GM20000 (cell line): ENCODE results near the gene FNDC7.
A peak's percentile ranks its signal among the peaks of the same experiment; 100 is the strongest.

Experiments used
- DNase-seq: peaks from one replicate; pipeline ENCODE4 v3.0.0; 2012; ENCODE audit warnings: low spot score
- TF ChIP-seq, protein P1 (sequence below): IDR thresholded peaks from 2 replicates; pipeline ENCODE4 v1.5.1; 2012; ENCODE audit warnings: mild to moderate bottlenecking, control low read depth; ENCODE audit errors: extremely low read depth, missing control alignments

The FNDC7 gene

DNA sequence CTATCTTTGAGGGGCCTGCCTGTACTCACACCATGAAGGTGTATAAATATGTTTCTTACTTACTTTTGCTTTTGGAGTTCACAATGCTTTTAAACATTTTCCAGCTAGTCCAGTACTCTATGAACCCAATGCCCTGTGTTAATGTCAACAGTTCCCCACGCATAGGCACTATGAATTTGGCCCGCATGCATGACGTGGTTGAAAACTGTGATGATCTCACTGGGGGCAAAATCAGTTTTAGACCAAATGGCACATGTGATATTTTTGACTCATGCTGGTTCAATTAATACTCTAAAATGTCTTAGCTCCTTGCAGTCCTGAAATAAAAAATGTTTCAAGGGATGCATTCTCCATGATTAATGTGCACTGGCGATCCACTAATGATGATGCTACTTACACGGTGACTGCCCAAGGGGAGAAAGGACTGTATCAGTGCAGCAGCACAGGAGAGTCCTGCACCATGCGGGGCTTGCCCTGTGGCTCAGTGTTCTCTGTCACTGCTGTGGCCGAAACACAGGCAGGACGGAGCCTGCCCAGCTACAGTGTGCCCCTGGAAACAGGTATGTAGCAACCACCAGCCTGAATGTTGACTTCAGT, 15.7 kb downstream of the FNDC7 start:
- TF ChIP-seq, protein P1, sequence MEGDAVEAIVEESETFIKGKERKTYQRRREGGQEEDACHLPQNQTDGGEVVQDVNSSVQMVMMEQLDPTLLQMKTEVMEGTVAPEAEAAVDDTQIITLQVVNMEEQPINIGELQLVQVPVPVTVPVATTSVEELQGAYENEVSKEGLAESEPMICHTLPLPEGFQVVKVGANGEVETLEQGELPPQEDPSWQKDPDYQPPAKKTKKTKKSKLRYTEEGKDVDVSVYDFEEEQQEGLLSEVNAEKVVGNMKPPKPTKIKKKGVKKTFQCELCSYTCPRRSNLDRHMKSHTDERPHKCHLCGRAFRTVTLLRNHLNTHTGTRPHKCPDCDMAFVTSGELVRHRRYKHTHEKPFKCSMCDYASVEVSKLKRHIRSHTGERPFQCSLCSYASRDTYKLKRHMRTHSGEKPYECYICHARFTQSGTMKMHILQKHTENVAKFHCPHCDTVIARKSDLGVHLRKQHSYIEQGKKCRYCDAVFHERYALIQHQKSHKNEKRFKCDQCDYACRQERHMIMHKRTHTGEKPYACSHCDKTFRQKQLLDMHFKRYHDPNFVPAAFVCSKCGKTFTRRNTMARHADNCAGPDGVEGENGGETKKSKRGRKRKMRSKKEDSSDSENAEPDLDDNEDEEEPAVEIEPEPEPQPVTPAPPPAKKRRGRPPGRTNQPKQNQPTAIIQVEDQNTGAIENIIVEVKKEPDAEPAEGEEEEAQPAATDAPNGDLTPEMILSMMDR, result no peak

DNA sequence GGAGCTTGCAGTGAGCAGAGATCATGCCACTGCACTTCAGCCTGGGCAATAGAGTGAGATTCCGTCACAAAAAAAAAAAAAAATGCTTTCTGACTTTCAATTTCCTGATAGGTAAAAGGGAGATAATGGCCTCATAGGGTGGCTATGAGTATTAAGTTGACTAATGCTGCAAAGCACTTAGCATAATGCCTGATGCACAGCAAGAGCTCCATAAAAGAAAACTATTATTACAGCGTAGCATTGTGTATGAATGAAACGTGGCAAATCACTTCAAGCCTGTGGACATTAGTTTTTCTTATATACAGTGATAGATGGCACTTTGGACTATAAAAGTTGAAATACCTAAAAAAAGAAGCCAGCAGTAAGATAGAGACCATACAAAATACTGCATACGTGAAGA, 16.8 kb downstream of the FNDC7 start:
- TF ChIP-seq, protein P1, result no peak
- no peak for DNase-seq

More for the DNA sequence above, 15.7 kb downstream of the FNDC7 start:
- DNase-seq, result no peak

DNA sequence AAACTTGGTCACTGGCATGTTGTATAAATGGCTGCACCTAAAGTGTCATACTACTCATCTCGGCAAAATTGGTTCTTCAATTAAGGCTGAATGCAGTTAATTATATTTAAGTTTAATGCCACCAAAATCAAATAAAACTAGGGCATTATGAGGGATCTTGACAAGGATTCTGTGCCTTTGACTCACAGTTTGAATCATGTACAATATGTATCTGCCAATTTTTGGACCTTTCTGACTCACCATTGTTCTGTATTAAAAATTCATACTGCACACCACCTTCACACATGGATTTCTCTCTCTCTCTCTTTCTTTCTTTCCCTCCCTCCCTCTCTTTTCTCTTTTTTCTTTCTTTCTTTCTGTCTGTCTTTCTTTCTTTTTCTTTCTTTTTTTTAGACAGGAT, 19.7 kb downstream of the FNDC7 start:
- no peak for DNase-seq
- TF ChIP-seq, protein P1, result no peak

DNA sequence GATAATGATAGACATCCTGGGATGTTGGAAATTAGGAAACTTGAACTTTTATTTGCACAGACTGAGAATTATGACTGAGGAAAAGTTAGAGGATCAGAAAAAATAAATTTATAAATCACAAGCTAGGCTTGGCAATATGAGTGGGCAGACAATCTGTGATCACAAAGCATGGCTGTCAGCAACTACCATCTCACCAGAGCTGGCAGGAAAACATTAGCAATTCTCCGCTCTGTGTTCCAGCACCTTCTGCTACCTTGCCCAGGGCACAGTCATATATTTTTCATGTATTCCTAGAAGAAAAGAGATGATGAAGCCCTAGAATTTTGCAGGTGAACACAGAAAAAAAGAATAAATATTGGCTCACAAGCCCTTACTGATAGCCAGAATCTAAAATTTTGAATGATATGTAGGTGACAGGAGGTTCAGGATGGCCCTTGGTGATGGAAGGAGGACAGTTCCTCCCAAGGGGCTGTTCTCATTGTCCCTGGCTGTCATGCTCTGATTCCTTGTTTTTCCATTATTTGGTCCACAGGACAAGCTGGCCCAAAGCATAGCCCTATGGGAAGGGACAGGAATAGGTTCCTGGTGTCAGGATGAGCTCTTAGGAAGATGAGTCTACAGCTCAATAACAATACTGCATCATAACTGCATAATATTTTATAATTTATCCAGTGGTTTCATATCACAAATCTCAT, 21.6 kb downstream of the FNDC7 start:
- DNase-seq, result no peak
- TF ChIP-seq, protein P1, result no peak

DNA sequence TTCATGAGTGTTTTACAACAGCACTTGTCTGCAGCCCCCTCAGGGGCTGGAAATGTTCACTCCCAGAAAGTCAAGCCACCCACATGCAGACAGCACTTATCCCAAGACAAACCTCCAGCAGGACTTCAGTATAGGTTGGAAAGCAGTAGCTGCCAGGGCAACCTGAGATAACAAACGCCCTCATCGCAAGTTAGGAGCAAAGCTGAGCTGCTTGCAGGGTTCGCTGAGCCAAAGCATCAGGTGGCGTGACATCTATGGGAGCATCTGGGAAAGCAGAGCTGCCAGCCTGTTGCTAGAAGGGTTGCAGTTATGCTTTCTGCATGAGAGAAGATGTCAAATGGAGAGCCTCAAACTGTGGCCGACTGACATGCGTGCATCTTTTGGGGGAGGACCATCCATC, 29.5 kb downstream of the FNDC7 start:
- DNase-seq, result no peak

DNA sequence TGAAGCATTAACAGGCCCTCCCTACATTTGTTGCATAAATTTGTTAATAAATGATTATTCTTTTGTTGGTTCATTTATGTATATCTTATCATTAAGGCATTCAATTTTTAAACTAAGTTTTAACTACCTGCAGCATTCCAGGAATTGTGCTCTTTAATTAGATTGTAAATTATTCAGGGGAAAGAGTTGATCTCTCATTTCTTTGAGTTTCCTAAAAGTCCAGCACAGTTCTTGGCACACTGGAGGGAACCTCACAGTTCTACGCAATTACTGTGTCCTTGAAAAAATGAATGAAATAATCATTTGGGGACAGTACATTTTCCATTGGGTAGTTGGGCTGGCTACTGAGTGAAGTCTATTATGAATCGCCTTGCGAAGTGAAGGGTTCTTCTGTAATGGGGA, 33.3 kb downstream of the FNDC7 start:
- TF ChIP-seq, protein P1, result no peak
- no peak for DNase-seq

More for the DNA sequence above, 29.5 kb downstream of the FNDC7 start:
- TF ChIP-seq, protein P1, result no peak

DNA sequence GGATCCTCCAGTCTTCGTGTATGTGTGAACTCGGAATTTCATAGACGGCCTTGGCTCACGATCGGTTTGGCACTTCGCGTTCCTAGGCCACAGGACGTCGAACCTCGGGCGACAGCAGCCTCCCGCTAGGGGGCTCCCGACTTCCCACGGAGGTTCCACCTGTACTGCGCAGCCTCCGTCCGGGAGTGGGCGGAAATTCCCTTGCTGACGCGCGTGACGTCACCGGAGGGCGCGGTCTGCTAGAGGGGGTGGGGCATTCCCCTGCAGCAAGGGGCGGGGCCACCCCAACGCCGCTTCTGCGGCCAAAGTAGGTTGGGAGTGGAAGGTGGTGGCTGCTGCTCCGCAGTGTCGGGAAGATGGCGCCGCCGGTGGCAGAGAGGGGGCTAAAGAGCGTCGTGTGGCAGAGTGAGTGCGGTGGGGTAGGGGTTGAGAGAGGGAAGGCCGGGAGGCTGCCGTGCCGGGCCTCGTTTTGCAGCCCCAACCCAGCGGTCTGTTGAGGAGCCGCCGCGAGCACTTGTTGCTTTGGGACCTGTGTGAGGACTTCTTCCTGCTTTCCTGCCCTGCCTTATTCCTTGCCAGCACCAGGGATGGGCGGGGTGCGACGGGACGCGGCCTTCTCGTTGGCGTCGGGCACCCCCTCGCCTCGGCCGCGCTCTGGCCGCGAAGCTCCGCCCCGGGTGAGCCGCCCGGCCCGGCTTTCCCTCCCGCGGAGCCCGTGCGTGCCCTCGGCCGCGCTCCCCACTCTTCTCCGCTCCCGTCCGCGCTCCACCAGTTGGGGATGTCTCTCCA, 33.9 kb downstream of the FNDC7 start, which contains the start of gene STXBP3:
Gene STXBP3, plus strand, starts transcription at position 293 of the 789 bp plus-strand sequence. Its CDS starts 64 bp downstream, at position 357.
- DNase-seq, result peak; percentile 98
- TF ChIP-seq, protein P1, result peak; percentile 90
